Loucy (cell line): Measurements from ENCODE around the gene PUS3.

Experiments
- H2AFZ ChIP-seq: fragments of 200-600 bp; sonication (generic); 2 replicates; pipeline ENCODE4 v1.6.0; 2016; ENCODE audit warnings: antibody characterized with exemption, mild to moderate bottlenecking, low read length, moderate library complexity
- H3F3A ChIP-seq: fragments of 200-600 bp; 2 replicates; pipeline ENCODE4 v1.6.0; 2016; ENCODE audit warnings: antibody characterized with exemption, low read depth, mild to moderate bottlenecking
- H3K27me3 ChIP-seq: fragments of 200-600 bp; sonication (generic); 2 replicates; pipeline ENCODE4 v1.6.1; 2014; ENCODE audit warnings: low read length, mild to moderate bottlenecking; ENCODE audit not compliant: insufficient read depth, poor library complexity, severe bottlenecking
- H3K36me3 ChIP-seq: fragments of 200-600 bp; sonication (generic); 2 replicates; pipeline ENCODE4 v1.6.1; 2016; ENCODE audit warnings: low read length; ENCODE audit not compliant: insufficient read depth
- H3K4me1 ChIP-seq: fragments of 200-600 bp; sonication (generic); 2 replicates; pipeline ENCODE4 v1.5.1; 2014; ENCODE audit warnings: low read length, mild to moderate bottlenecking; ENCODE audit not compliant: insufficient read depth, poor library complexity, severe bottlenecking
- H3K4me2 ChIP-seq: fragments of 200-600 bp; sonication (generic); 2 replicates; pipeline ENCODE4 v1.6.0; 2014; ENCODE audit warnings: antibody characterized with exemption, low read length, low read depth, mild to moderate bottlenecking; ENCODE audit not compliant: poor library complexity, severe bottlenecking
- H3K4me3 ChIP-seq: fragments of 200-600 bp; sonication (generic); 2 replicates; pipeline ENCODE4 v1.5.1; 2014; ENCODE audit warnings: low read length, mild to moderate bottlenecking, mixed read lengths; ENCODE audit not compliant: poor library complexity, severe bottlenecking
- H3K79me2 ChIP-seq: fragments of 200-600 bp; sonication (generic); 2 replicates; pipeline ENCODE4 v1.6.1; 2014; ENCODE audit warnings: low read length; ENCODE audit not compliant: insufficient read depth
- H3K9ac ChIP-seq: fragments of 200-600 bp; sonication (generic); 2 replicates; pipeline ENCODE4 v1.6.0; 2014; ENCODE audit warnings: mild to moderate bottlenecking, low read depth, low read length, moderate library complexity; ENCODE audit not compliant: poor library complexity, severe bottlenecking
- H3K9me2 ChIP-seq: fragments of 200-600 bp; sonication (generic); replicated peaks from 2 replicates; pipeline ENCODE4 v1.6.1; 2016; ENCODE audit warnings: low read depth, low read length, mixed read lengths
- H3K9me3 ChIP-seq: fragments of 200-600 bp; sonication (generic); 2 replicates; pipeline ENCODE4 v1.6.1; 2014; ENCODE audit warnings: mild to moderate bottlenecking, antibody characterized with exemption, low read length, low read depth; ENCODE audit not compliant: insufficient read depth
- H4K20me1 ChIP-seq: fragments of 200-600 bp; sonication (generic); 2 replicates; pipeline ENCODE4 v1.6.0; 2014; ENCODE audit warnings: antibody characterized with exemption, low read length, mild to moderate bottlenecking; ENCODE audit not compliant: insufficient read depth, poor library complexity, severe bottlenecking
- EZH2phosphoT487 ChIP-seq: fragments of 200-600 bp; IDR thresholded peaks from 2 replicates; pipeline ENCODE4 v1.6.1; 2018; ENCODE audit warnings: antibody characterized with exemption, mild to moderate bottlenecking, moderate library complexity, borderline replicate concordance
- TF ChIP-seq, protein P1 (sequence below): fragments of 200-600 bp; sonication (generic); conservative IDR thresholded peaks from 2 replicates; pipeline ENCODE4 v1.5.1; 2014; ENCODE audit warnings: mild to moderate bottlenecking, antibody characterized with exemption, low read length

Gene PUS3

DNA sequence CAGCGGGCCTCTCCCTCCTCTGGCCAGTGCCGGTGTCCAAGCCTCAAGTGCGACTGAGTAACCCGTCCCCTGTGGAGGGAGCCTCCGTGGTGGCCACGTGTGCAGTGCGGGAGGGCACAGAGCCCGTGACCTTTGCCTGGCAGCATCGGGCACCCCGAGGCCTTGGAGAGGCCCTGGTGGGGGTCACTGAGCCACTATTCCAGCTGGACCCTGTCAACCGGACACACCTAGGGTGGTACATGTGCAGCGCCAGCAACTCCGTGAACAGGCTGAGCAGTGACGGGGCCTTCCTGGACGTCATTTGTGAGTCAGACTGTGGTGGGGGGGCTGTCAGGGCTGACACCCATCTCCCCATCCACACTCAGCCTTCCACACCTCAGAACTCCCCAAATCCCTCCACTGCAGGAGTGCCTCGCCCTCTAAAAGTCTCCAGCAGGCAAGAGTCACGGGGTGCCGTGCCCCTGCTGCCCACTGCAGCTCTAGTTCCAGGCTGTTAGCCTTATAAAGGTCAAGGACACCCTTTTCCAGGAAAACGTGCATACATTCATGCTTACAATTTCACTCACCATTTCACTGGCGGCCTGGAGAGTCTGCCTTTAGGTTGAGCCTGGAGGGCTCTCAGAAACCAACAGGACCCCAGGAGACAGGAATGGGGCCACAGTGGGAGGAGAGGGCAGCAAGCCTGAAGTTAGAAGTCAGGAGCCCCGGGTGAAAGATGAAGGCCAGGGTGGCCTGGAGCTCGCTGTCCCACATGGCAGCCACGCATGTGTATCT is 45.5 kb upstream of the PUS3 start:
- Histone ChIP-seq H3K9me2 (no peaks in the 10 kb centered on the region), H3K4me2 (no peak overlapping the region), H3K27me3 (no peaks in the 10 kb centered on the region), H4K20me1 (no peaks in the 10 kb centered on the region), H3K9ac (no peak overlapping the region), H2AFZ (no peak overlapping the region), H3K36me3 (no peaks in the 10 kb centered on the region), H3K4me1 (no peaks in the 10 kb centered on the region), H3K9me3 (no peaks in the 10 kb centered on the region), H3F3A (no peaks in the 10 kb centered on the region), H3K79me2 (no peaks in the 10 kb centered on the region), H3K4me3 (no peak overlapping the region)
- TF ChIP-seq, protein P1, sequence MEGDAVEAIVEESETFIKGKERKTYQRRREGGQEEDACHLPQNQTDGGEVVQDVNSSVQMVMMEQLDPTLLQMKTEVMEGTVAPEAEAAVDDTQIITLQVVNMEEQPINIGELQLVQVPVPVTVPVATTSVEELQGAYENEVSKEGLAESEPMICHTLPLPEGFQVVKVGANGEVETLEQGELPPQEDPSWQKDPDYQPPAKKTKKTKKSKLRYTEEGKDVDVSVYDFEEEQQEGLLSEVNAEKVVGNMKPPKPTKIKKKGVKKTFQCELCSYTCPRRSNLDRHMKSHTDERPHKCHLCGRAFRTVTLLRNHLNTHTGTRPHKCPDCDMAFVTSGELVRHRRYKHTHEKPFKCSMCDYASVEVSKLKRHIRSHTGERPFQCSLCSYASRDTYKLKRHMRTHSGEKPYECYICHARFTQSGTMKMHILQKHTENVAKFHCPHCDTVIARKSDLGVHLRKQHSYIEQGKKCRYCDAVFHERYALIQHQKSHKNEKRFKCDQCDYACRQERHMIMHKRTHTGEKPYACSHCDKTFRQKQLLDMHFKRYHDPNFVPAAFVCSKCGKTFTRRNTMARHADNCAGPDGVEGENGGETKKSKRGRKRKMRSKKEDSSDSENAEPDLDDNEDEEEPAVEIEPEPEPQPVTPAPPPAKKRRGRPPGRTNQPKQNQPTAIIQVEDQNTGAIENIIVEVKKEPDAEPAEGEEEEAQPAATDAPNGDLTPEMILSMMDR: no peak
- no peak for TF ChIP-seq EZH2phosphoT487

DNA sequence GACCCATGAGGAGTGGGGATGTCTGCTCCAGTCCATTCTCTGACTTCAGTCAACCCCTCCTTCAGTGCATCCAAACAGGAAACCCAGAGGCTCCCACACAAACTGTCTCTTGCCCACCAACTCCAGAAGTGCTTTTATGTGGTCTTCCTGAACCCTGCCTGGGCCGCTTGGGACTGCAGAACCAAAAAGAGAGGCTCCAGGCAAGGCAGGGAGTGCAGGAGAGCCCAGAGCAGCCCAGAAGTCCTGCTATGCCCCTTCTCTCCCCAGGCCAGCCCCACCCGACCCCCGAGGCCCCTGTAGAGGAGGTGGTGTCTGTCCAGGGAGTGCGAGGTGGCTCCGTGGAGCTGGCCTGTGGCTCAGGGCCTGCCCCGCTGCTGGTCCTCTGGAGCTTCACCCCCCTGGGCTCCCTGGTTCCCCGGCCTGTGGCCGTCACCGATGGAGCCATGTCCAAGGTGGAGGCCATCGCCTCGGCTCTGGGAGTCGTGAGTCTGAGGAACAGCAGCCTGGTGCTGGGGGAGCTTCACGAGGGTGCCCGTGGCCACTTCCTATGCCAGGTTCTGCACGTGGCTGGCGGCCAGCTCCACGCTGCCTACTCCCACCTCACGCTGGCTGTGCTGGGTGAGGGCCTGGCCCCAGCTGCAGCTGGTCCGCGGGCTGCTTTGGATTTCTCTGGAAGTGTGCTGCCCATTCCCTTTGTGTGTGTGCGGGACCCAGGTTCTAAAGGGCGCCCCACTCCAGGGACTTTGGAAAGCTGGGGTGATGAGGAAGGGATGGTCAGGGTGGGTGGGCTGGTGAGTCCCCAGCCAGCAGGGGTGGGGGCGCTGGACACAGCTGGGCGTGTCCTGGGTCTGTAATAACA is 44.6 kb upstream of the PUS3 start:
- Histone ChIP-seq H3F3A (no peaks in the 10 kb centered on the region), H3K4me1 (no peaks in the 10 kb centered on the region), H4K20me1 (no peaks in the 10 kb centered on the region), H3K79me2 (no peaks in the 10 kb centered on the region), H3K4me2 (no peak overlapping the region), H3K36me3 (no peaks in the 10 kb centered on the region), H3K4me3 (no peak overlapping the region), H2AFZ (no peak overlapping the region), H3K9me3 (no peaks in the 10 kb centered on the region), H3K9ac (no peak overlapping the region), H3K27me3 (no peaks in the 10 kb centered on the region), H3K9me2 (no peaks in the 10 kb centered on the region)
- TF ChIP-seq EZH2phosphoT487: no peak
- TF ChIP-seq, protein P1: no peak

DNA sequence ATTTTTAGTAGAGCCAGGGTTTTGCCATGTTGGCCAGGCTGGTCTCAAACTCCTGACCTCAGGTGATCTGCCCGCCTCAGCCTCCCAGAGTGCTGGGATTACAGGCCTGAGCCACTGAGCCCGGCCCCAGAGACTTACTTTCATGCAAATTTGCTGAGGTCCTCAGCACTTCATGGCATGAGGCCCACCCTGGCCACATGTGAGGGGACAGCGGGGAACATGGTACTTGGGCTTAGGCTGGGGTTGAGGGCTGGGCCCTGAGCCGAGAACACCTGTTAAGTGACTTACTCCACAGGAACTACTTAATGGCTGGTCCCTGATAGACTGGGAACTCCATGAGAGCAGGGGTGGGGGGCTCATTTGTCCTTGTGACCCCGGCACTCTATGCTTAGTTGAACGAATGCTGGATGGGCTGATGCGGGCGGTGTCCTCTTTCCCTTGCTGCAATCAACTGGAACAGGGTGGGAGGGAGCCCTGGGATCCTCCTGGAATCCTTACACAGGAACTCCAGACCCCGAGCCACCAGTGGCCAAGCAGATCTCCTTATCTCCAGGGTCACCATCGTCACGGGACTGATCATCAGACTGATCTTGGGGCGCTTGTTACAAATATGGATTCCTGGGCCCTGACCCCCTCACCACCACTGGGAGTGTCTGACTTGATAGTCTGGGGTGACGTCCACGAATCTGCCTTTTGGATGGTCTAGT is 43.9 kb upstream of the PUS3 start:
- H3K27me3 ChIP-seq: no peaks in the 10 kb centered on the region
- H4K20me1 ChIP-seq: no peaks in the 10 kb centered on the region
- TF ChIP-seq, protein P1: no peak
- no peak for TF ChIP-seq EZH2phosphoT487
- no peaks in the 10 kb centered on the region for H3K9me3 ChIP-seq
- no peaks in the 10 kb centered on the region for H3F3A ChIP-seq
- H3K4me2 ChIP-seq: no peak overlapping the region
- no peaks in the 10 kb centered on the region for H3K79me2 ChIP-seq
- no peak overlapping the region for H2AFZ ChIP-seq
- no peaks in the 10 kb centered on the region for H3K36me3 ChIP-seq
- H3K4me1 ChIP-seq: no peaks in the 10 kb centered on the region
- H3K9ac ChIP-seq: no peak overlapping the region
- no peaks in the 10 kb centered on the region for H3K9me2 ChIP-seq
- no peak overlapping the region for H3K4me3 ChIP-seq
